GM19193 (cell line): ENCODE results near the gene CEACAM5.

Experiments
- POLR2A ChIP-seq: IDR thresholded peaks from 4 replicates; pipeline ENCODE4 v1.6.1; 2011; ENCODE audit not compliant: insufficient read depth, insufficient read length; ENCODE audit errors: extremely low read depth

The CEACAM5 gene

DNA sequence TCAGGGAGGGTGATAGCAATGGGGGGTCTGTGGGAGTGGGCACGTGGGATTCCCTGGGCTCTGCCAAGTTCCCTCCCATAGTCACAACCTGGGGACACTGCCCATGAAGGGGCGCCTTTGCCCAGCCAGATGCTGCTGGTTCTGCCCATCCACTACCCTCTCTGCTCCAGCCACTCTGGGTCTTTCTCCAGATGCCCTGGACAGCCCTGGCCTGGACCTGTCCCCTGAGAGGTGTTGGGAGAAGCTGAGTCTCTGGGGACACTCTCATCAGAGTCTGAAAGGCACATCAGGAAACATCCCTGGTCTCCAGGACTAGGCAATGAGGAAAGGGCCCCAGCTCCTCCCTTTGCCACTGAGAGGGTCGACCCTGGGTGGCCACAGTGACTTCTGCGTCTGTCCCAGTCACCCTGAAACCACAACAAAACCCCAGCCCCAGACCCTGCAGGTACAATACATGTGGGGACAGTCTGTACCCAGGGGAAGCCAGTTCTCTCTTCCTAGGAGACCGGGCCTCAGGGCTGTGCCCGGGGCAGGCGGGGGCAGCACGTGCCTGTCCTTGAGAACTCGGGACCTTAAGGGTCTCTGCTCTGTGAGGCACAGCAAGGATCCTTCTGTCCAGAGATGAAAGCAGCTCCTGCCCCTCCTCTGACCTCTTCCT lies 11.1 kb upstream of the CEACAM5 start:
- TF ChIP-seq POLR2A, result no peak

DNA sequence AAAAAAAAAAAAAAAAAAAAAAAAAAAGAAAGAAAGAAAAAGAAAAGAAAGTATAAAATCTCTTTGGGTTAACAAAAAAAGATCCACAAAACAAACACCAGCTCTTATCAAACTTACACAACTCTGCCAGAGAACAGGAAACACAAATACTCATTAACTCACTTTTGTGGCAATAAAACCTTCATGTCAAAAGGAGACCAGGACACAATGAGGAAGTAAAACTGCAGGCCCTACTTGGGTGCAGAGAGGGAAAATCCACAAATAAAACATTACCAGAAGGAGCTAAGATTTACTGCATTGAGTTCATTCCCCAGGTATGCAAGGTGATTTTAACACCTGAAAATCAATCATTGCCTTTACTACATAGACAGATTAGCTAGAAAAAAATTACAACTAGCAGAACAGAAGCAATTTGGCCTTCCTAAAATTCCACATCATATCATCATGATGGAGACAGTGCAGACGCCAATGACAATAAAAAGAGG lies 9.6 kb upstream of the CEACAM5 start:
- TF ChIP-seq POLR2A, result no peak

DNA sequence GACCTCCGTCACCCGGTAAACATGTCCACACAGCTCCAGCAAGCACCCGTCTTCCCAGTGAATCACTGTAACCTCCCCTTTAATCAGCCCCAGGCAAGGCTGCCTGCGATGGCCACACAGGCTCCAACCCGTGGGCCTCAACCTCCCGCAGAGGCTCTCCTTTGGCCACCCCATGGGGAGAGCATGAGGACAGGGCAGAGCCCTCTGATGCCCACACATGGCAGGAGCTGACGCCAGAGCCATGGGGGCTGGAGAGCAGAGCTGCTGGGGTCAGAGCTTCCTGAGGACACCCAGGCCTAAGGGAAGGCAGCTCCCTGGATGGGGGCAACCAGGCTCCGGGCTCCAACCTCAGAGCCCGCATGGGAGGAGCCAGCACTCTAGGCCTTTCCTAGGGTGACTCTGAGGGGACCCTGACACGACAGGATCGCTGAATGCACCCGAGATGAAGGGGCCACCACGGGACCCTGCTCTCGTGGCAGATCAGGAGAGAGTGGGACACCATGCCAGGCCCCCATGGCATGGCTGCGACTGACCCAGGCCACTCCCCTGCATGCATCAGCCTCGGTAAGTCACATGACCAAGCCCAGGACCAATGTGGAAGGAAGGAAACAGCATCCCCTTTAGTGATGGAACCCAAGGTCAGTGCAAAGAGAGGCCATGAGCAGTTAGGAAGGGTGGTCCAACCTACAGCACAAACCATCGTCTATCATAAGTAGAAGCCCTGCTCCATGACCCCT lies 9.0 kb upstream of the CEACAM5 start:
- TF ChIP-seq POLR2A, result no peak

DNA sequence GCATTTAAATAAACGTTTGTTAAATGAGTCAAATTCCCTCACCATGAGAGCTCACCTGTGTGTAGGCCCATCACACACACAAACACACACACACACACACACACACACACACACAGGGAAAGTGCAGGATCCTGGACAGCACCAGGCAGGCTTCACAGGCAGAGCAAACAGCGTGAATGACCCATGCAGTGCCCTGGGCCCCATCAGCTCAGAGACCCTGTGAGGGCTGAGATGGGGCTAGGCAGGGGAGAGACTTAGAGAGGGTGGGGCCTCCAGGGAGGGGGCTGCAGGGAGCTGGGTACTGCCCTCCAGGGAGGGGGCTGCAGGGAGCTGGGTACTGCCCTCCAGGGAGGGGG lies 8.5 kb upstream of the CEACAM5 start:
- no peak for TF ChIP-seq POLR2A

DNA sequence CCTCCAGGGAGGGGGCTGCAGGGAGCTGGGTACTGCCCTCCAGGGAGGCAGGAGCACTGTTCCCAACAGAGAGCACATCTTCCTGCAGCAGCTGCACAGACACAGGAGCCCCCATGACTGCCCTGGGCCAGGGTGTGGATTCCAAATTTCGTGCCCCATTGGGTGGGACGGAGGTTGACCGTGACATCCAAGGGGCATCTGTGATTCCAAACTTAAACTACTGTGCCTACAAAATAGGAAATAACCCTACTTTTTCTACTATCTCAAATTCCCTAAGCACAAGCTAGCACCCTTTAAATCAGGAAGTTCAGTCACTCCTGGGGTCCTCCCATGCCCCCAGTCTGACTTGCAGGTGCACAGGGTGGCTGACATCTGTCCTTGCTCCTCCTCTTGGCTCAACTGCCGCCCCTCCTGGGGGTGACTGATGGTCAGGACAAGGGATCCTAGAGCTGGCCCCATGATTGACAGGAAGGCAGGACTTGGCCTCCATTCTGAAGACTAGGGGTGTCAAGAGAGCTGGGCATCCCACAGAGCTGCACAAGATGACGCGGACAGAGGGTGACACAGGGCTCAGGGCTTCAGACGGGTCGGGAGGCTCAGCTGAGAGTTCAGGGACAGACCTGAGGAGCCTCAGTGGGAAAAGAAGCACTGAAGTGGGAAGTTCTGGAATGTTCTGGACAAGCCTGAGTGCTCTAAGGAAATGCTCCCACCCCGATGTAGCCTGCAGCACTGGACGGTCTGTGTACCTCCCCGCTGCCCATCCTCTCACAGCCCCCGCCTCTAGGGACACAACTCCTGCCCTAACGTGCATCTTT lies 7.8 kb upstream of the CEACAM5 start:
- no peak for TF ChIP-seq POLR2A

DNA sequence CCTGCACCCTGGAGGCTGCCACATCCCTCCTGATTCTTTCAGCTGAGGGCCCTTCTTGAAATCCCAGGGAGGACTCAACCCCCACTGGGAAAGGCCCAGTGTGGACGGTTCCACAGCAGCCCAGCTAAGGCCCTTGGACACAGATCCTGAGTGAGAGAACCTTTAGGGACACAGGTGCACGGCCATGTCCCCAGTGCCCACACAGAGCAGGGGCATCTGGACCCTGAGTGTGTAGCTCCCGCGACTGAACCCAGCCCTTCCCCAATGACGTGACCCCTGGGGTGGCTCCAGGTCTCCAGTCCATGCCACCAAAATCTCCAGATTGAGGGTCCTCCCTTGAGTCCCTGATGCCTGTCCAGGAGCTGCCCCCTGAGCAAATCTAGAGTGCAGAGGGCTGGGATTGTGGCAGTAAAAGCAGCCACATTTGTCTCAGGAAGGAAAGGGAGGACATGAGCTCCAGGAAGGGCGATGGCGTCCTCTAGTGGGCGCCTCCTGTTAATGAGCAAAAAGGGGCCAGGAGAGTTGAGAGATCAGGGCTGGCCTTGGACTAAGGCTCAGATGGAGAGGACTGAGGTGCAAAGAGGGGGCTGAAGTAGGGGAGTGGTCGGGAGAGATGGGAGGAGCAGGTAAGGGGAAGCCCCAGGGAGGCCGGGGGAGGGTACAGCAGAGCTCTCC lies 6.9 kb upstream of the CEACAM5 start:
- no peak for TF ChIP-seq POLR2A

DNA sequence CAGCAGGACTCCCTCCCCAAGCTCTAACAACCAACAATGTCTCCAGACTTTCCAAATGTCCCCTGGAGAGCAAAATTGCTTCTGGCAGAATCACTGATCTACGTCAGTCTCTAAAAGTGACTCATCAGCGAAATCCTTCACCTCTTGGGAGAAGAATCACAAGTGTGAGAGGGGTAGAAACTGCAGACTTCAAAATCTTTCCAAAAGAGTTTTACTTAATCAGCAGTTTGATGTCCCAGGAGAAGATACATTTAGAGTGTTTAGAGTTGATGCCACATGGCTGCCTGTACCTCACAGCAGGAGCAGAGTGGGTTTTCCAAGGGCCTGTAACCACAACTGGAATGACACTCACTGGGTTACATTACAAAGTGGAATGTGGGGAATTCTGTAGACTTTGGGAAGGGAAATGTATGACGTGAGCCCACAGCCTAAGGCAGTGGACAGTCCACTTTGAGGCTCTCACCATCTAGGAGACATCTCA lies 6.2 kb upstream of the CEACAM5 start:
- no peak for TF ChIP-seq POLR2A

DNA sequence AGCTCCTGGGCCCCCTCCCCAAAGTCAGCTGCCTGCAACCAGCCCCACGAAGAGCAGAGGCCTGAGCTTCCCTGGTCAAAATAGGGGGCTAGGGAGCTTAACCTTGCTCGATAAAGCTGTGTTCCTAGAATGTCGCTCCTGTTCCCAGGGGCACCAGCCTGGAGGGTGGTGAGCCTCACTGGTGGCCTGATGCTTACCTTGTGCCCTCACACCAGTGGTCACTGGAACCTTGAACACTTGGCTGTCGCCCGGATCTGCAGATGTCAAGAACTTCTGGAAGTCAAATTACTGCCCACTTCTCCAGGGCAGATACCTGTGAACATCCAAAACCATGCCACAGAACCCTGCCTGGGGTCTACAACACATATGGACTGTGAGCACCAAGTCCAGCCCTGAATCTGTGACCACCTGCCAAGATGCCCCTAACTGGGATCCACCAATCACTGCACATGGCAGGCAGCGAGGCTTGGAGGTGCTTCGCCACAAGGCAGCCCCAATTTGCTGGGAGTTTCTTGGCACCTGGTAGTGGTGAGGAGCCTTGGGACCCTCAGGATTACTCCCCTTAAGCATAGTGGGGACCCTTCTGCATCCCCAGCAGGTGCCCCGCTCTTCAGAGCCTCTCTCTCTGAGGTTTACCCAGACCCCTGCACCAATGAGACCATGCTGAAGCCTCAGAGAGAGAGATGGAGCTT lies 4.7 kb upstream of the CEACAM5 start:
- TF ChIP-seq POLR2A, result no peak

DNA sequence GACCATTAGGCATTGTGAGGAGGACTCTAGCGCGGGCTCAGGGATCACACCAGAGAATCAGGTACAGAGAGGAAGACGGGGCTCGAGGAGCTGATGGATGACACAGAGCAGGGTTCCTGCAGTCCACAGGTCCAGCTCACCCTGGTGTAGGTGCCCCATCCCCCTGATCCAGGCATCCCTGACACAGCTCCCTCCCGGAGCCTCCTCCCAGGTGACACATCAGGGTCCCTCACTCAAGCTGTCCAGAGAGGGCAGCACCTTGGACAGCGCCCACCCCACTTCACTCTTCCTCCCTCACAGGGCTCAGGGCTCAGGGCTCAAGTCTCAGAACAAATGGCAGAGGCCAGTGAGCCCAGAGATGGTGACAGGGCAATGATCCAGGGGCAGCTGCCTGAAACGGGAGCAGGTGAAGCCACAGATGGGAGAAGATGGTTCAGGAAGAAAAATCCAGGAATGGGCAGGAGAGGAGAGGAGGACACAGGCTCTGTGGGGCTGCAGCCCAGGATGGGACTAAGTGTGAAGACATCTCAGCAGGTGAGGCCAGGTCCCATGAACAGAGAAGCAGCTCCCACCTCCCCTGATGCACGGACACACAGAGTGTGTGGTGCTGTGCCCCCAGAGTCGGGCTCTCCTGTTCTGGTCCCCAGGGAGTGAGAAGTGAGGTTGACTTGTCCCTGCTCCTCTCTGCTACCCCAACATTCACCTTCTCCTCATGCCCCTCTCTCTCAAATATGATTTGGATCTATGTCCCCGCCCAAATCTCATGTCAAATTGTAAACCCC lies 2.8 kb upstream of the CEACAM5 start:
- TF ChIP-seq POLR2A, result no peak

DNA sequence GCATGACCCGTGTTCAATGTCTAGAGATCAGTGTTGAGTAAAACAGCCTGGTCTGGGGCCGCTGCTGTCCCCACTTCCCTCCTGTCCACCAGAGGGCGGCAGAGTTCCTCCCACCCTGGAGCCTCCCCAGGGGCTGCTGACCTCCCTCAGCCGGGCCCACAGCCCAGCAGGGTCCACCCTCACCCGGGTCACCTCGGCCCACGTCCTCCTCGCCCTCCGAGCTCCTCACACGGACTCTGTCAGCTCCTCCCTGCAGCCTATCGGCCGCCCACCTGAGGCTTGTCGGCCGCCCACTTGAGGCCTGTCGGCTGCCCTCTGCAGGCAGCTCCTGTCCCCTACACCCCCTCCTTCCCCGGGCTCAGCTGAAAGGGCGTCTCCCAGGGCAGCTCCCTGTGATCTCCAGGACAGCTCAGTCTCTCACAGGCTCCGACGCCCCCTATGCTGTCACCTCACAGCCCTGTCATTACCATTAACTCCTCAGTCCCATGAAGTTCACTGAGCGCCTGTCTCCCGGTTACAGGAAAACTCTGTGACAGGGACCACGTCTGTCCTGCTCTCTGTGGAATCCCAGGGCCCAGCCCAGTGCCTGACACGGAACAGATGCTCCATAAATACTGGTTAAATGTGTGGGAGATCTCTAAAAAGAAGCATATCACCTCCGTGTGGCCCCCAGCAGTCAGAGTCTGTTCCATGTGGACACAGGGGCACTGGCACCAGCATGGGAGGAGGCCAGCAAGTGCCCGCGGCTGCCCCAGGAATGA lies 1.5 kb upstream of the CEACAM5 start:
- no peak for TF ChIP-seq POLR2A

DNA sequence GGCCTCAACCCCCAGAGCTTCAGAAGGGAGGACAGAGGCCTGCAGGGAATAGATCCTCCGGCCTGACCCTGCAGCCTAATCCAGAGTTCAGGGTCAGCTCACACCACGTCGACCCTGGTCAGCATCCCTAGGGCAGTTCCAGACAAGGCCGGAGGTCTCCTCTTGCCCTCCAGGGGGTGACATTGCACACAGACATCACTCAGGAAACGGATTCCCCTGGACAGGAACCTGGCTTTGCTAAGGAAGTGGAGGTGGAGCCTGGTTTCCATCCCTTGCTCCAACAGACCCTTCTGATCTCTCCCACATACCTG lies 969 bp upstream of the CEACAM5 start:
- no peak for TF ChIP-seq POLR2A

DNA sequence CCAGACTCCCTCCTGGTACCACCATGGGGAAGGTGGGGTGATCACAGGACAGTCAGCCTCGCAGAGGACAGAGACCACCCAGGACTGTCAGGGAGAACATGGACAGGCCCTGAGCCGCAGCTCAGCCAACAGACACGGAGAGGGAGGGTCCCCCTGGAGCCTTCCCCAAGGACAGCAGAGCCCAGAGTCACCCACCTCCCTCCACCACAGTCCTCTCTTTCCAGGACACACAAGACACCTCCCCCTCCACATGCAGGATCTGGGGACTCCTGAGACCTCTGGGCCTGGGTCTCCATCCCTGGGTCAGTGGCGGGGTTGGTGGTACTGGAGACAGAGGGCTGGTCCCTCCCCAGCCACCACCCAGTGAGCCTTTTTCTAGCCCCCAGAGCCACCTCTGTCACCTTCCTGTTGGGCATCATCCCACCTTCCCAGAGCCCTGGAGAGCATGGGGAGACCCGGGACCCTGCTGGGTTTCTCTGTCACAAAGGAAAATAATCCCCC lies 505 bp upstream of the CEACAM5 start:
- no peak for TF ChIP-seq POLR2A
